Measurements from ENCODE around the gene POU2F3. TPM values are rescaled to one million over a fixed set of nuclear protein-coding genes. Genes with fewer than 3 reads are reported as not detected.
A peak's percentile ranks its signal among the peaks of the same experiment; 100 is the strongest.

The POU2F3 gene
- total RNA-seq, 1 donor from 2014 or later, result 0.05 TPM

GRCh38 chr11:120210626-120211521 is 29.1 kb upstream of the POU2F3 start, which contains the start of gene OAF:
TSS of gene OAF (plus strand) at chr11:120211032. CDS start at chr11:120211280, 248 bp downstream.
- DNase-seq (ENCODE audit: low read depth), result peak; percentile 74

DNA sequence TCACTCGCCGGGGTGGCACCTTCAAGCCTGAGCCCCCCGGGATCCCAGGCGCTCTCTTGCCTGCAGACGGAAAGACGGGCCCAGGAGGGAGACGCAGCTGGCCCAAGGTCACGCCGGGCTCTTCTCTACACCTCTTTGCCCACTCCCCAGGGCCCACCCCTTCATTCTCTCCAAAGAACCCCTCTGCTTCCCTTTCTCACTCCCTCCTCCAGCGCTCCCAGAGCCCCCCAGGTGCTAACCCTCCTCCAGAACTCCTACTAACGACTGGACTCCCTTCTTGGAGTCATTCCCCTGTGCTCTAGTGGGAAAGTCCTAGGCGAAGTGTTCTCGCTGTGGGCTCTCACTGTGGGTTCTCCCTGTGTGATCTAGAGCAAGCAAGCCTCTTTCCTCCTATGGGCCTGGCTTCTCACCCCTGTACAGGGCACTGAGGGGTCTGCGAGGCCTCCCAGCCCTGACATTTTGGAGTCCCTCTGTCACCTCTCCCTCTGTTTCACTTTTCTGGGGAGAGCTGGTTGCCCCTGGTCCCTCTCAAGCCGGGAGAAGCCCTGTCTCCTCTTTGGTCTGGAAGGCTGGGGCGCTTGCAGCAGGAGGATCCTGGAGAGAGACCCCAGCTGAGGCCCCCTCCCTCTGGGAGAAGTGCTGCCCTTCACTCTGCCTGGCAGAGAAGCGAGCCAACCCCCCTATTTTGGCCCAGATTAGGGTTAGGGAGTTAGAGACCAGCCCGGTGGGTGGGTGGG is 28.2 kb upstream of the POU2F3 start:
- DNase-seq (ENCODE audit: low read depth), result no peak

- DNase-seq (ENCODE audit: low read depth), result no peak
Observed at GRCh38 chr11:120212259-120212878, 27.6 kb upstream of the POU2F3 start.

DNA sequence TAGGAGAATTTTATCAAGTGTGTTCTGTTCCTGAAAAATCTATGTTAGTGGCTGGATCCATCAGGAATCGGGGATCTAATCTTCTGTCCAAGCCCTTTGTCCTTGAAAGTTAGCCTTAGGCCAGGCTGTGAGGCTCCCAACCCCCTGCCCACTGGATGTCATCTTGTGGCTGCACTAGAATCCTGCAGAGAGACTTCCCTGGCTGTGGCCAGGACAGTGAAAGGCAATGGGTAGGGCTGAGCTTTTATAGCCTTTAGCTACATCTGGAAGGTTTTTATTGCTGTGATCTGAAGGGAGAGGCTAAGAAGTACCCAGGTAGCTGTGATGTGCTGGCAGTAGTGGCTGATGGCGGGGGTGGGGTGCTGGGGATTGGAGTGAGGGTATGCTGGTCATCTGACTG is 27.0 kb upstream of the POU2F3 start:
- no peak for DNase-seq (ENCODE audit: low read depth)

DNA sequence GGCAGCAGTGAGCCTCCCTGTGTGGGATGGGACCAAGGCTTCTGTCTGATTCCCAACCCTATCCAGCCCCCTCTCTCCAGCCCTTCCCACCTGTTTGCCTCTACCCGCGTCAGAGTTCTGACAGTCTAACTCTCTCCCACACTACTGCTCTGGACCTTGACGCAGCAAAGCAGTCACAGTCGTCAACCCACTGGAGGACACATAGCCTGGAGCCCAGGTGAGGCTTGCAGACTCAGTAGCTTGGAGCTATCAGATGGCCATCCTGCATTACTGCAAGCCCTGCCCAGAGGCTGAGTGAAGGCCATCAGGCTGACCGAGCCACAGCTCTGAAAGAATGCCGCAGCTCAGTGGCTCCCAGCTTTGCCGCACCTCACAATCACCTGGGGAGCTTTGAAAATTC is 25.4 kb upstream of the POU2F3 start:
- no peak for DNase-seq (ENCODE audit: low read depth)

- peak; percentile 46 for DNase-seq (ENCODE audit: low read depth)
Observed at GRCh38 chr11:120215634-120216033, 24.3 kb upstream of the POU2F3 start.

DNA sequence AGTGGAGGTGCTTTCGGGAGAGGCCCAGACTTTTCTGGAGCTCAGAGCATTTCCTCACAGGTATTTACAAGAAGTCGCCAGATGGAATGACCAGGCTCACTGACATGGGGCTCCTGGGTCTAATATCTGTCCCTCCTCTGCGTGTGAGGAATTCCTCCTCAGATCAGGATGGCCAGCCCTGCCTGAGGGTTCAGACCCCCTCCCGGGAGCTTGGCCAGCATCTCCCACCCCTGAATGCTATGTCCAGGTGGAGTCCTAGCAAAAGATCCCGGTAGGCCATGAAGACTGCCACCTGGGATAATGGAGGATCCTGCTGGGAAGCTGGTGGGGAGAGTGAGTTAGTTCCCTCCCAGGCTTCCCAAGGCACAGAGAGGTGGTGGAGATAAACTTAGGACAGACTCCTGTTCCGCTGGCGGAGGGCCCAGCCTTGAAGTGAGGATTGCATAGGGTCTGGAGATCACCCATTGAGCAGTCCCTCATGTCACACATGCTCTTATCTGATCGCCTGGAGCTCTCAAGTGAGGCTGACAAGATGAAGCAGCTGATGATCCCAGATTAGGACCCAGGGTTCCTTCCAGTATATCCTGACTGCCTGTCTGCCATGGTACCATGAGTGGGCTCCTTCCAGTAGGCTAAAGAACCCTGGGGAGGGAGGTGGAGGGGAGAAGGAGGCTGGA is 23.4 kb upstream of the POU2F3 start:
- DNase-seq (ENCODE audit: low read depth), result no peak

- DNase-seq (ENCODE audit: low read depth), result no peak
Observed at GRCh38 chr11:120217526-120217925, 22.4 kb upstream of the POU2F3 start.

DNA sequence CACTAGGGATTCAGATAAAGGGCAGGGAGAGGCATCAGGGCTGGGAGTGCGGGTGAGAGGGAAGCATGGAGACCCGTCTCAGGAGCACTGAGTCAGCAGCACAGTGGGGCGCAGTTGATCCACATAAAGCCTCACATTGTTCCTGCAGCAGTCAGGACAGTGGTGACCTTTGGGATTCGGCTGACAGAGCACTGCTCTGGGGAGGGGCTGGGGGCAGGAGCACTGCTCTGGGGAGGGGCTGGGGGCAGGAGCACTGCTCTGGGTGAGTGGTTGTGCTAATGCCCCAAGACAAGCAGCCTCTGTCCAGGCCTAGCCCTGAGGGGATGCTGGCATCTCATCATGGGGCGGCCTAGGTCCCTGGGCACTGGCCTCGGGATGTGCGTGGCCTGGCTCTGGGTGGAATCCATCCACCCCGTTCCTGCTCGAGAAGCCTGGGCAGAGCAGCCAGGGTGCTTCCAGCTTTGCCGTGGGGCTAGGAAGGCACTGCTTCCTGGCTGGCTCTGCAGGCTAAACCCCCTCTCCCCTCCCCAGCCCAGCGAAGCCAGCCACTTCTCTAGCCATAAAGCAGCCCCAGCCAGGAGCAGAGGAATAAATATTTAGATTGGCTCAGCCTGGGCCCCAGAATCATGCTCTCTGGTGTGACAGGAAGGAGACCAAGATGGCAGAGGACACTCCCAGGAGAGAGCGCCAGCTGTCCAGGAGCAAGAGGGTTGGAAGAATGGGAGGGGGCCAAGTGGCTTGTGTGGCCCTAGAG is 21.8 kb upstream of the POU2F3 start:
- DNase-seq (ENCODE audit: low read depth), result no peak

DNA sequence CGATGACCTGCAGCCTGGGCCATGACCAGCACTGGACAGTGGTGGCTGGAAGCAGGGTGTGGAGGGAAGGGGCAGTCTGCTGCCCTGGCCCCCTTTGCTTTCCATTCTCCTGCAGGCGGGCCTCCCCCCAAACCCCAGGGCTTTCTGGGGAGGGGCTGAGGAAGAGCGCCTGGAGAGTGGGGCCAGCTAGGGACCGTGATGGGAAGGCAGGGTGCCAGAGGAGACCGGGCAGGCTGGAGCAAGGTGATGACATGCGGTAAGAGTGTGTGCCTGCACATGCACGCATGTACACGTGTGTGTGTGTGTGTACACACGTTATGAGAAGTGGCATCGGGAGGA is 21.3 kb upstream of the POU2F3 start:
- DNase-seq (ENCODE audit: low read depth), result no peak

GRCh38 chr11:120219232-120219937 is 20.6 kb upstream of the POU2F3 start:
- DNase-seq (ENCODE audit: low read depth), result no peak

- DNase-seq (ENCODE audit: low read depth), result no peak
Observed at GRCh38 chr11:120219938-120220746, 19.8 kb upstream of the POU2F3 start.

DNA sequence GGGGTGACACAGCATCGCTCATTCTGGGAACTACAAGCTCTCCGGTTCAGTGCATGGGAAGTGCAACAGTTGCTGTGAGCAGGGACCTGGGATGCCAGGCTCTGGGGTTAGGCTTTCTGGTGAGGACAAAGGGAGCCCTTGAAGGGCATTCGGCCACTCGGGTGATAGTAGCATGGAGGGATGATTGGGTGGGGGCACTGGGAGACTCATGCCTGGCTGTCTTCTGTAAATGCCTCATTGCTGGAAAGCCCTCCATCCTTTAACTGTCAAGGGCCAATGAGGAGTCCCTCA is 19.2 kb upstream of the POU2F3 start:
- DNase-seq (ENCODE audit: low read depth), result no peak

GRCh38 chr11:120221115-120221752 is 18.7 kb upstream of the POU2F3 start:
- no peak for DNase-seq (ENCODE audit: low read depth)

- DNase-seq (ENCODE audit: low read depth), result no peak
Observed at GRCh38 chr11:120222916-120223315, 17.0 kb upstream of the POU2F3 start.

DNA sequence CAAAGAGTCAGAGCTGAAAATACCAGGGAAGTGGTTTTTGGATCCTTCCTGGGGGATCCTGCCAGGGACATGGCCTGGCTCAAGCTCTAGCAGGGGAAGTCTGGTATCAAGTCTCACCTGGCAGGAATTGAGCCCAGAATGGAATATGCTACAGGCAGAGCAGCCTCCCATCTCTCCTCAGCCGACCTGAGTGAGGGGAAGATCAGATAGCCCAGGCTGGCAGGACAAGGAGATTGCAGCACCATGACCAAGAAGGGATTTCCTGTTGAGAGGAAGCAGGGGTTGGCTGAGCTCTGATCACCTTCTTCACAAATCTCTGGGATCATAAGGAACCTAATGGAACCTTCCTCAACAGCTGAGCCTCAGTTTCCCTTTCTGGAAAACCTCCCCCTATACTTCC is 16.1 kb upstream of the POU2F3 start:
- no peak for DNase-seq (ENCODE audit: low read depth)

DNA sequence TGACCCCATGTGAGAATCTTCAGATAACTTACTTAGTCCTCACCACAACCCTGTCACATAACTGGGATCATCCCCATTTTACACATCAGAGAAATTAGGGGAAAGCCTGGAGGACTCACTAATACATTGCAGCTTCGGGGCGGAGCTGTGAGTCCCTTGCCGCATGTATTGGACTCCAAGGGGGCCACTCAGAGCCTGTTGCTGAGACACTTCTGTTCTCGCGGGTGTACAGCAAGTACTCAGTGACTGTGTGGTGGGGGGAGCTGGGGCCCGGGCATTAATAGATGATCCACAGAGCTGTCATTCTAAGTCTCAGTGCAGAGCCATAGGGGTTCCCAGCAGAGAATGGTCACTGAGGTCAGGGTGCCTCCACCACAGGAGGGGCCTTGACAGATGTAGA is 15.6 kb upstream of the POU2F3 start:
- DNase-seq (ENCODE audit: low read depth), result no peak

DNA sequence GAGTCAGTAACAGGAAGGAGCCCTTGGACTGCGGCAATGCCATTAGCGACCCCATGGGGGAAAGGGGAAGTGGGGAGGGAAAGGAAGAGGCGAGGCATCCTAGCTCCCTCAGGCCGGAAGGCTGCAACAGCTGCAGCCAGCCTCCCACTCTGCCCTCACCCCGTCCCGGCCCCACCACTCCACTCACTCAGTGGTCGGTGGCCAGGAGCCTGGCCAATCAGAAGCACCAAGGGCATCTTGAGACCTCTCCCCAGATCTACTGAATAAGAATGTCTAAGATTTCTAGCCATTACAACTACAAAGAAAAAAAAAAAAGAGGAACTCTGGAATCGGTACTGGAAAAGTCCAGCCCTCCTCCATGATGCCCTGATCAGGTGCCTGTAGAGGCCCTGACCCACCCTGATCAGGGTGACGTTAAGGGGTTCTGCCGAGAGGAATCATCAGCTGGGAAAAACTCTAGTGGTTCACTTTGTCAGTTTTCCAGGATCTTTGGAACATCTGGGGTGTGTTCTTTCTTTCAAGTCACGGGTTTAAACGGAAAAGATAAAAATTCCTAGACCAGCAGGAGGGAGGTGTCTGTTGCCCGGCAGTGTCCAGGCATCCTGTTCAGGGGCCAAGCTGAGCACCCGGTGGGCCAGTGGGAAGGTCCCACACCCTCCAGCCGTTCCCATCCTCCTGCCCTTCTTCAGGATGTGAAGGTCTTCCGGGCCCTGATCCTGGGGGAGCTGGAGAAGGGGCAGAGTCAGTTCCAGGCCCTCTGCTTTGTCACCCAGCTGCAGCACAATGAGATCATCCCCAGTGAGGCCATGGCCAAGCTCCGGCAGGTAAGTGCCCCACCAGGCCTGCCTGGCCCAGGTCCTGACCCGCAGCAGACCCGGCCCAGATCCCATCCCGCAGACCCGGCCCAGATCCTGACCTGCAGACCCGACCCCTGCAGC is 14.7 kb upstream of the POU2F3 start:
- no peak for DNase-seq (ENCODE audit: low read depth)
